CD8-positive, alpha-beta memory T cell (primary cell): ENCODE measurements around the gene HEXA. TPM values are rescaled to one million over a fixed set of nuclear protein-coding genes. Genes with fewer than 3 reads are reported as not detected.

Experiments
- CTCF ChIA-PET: fragments of 350-600 bp; sonication (Branson Sonifier 250); formaldehyde crosslinking; loops from one replicate; lab custom pipeline; 2021; ENCODE audit warnings: antibody characterized with exemption; lab: Charles Lee
- POLR2A ChIA-PET: fragments of 350-600 bp; sonication (Branson Sonifier 250); formaldehyde crosslinking; loops from one replicate; lab custom pipeline; 2021; ENCODE audit warnings: antibody characterized with exemption; lab: Charles Lee
- DNase-seq, 5 donors: peaks; one replicate each; pipeline versions ENCODE4 v3.0.0 to v3.0.0-alpha.2; 2020 to 2022; ENCODE audit warnings: mixed read lengths in 1 of 5
- H3K27ac ChIP-seq: one replicate; pipeline ENCODE4 v1.7.0; 2013; ENCODE audit warnings: low read depth, mild to moderate bottlenecking, low read length, moderate library complexity
- H3K27me3 ChIP-seq: 2 replicates; pipeline ENCODE4 v1.7.0; 2013; ENCODE audit warnings: low read length, mild to moderate bottlenecking; ENCODE audit not compliant: insufficient read depth, poor library complexity, severe bottlenecking
- H3K36me3 ChIP-seq: 2 replicates; pipeline ENCODE4 v1.7.0; 2013; ENCODE audit warnings: mild to moderate bottlenecking, low read length, moderate library complexity; ENCODE audit not compliant: insufficient read depth
- H3K4me1 ChIP-seq: 2 replicates; pipeline ENCODE4 v1.7.0; 2013; ENCODE audit warnings: mild to moderate bottlenecking, low read length, moderate library complexity; ENCODE audit not compliant: insufficient read depth
- H3K4me3 ChIP-seq: 2 replicates; pipeline ENCODE4 v1.7.0; 2013; ENCODE audit warnings: mild to moderate bottlenecking, low read length
- H3K9me3 ChIP-seq: 2 replicates; pipeline ENCODE4 v1.7.0; 2013; ENCODE audit warnings: mild to moderate bottlenecking, low read length
- H3K27ac Mint-ChIP-seq, 8 donors: one replicate each; pipeline ENCODE4 v1.8.0; 2020 to 2021; ENCODE audit warnings: mixed read lengths in 8 of 8, mild to moderate bottlenecking in 6 of 8, inconsistent platforms in 3 of 8, moderate library complexity in 3 of 8
- H3K27me3 Mint-ChIP-seq, 2 donors: one replicate each; pipeline ENCODE4 v1.8.0; 2020 to 2021; ENCODE audit warnings: mixed read lengths in 2 of 2, mild to moderate bottlenecking in 1 of 2, moderate library complexity in 1 of 2
- H3K36me3 Mint-ChIP-seq, 3 donors: one replicate each; pipeline ENCODE4 v1.8.0; 2020 to 2021; ENCODE audit warnings: mixed read lengths in 3 of 3, inconsistent platforms in 1 of 3, mild to moderate bottlenecking in 1 of 3
- H3K4me1 Mint-ChIP-seq, 3 donors: one replicate each; pipeline ENCODE4 v1.8.0; 2020 to 2021; ENCODE audit warnings: mixed read lengths in 3 of 3, inconsistent platforms in 1 of 3, mild to moderate bottlenecking in 1 of 3
- H3K4me3 Mint-ChIP-seq, 7 donors: one replicate each; pipeline ENCODE4 v1.8.0; 2020 to 2021; ENCODE audit warnings: mixed read lengths in 7 of 7, mild to moderate bottlenecking in 6 of 7, moderate library complexity in 4 of 7, inconsistent platforms in 2 of 7
- H3K9me3 Mint-ChIP-seq, 5 donors: one replicate each; pipeline ENCODE4 v1.8.0; 2020 to 2022; ENCODE audit warnings: mixed read lengths in 5 of 5, mild to moderate bottlenecking in 3 of 5, moderate library complexity in 2 of 5, inconsistent platforms in 1 of 5
- polyA plus RNA-seq: library from polyadenylated mRNA; unstranded; fragments of 300-500 nt; fragmentation: Illumina TruSeq; gene quantifications from one replicate; pipeline ENCODE4 v1.2.3, GENCODE V29; 2021
- total RNA-seq, 2 experiments: library from RNA; stranded (reverse); gene quantifications; one replicate each; pipeline ENCODE4 v1.2.3, GENCODE V29; 2021

Gene HEXA
- total and polyA plus RNA-seq, 3 experiments from 2014 or later = 75.0 to 83.0 (median 80.5) TPM

GRCh38 chr15:72339777-72340177 is 36.0 kb downstream of the HEXA start:
- peaks cover 8% of the 10 kb centered on the region for H3K36me3 ChIP-seq
- H3K4me1 ChIP-seq = no peaks in the 10 kb centered on the region
- no peak overlapping the region for H3K4me3 ChIP-seq
- no peak for DNase-seq
- Mint-ChIP-seq H3K4me3 (no peak overlapping the region), H3K4me1 (no peaks in the 10 kb centered on the region), H3K27me3 (no peaks in the 10 kb centered on the region), H3K36me3 (peaks cover 0 to 58% (median 14%) of the 10 kb centered on the region in 3 donors), H3K27ac (no peak overlapping the region), H3K9me3 (peaks cover 0 to 4% (median 0%) of the 10 kb centered on the region in 5 donors)
- ChIA-PET POLR2A (no interaction called here), CTCF (no interaction called here)
- no peaks in the 10 kb centered on the region for H3K9me3 ChIP-seq
- no peak overlapping the region for H3K27ac ChIP-seq
- no peaks in the 10 kb centered on the region for H3K27me3 ChIP-seq

DNA sequence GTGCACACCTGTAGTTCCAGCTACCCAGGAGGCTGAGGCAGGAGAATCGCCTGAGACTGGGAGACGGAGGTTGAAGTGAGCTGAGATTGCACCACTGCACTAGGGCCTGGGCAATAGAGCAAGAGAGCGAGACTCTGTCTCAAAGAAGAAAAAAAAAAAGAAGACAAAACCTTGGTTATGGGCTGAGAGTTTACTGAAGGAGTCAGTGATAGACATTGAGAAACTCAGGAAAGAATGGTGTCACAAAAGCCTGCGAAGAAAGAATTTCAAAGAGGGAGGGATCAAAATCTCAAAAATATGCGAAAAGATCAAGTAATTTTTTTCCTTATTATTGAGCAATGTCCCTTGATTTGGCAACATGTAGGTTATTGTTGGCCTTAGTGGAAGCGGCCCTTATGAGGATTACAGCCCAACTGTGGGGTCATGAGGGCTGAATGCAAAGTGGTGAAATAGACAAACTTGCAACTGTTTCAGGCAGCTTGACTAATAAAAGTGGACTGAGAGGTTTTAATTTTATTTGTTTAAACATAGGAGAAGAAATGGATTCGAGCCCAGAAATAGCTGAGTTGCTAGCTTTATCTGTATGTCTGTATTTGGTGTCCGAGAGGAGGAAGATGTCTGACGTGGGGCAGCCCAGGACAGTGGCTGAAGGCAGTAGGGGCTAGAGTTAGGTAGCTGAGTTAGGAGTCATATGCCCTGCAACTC is 37.0 kb downstream of the HEXA start:
- H3K27ac Mint-ChIP-seq = no peak overlapping the region
- no peaks in the 10 kb centered on the region for H3K4me1 ChIP-seq
- H3K4me1 Mint-ChIP-seq = no peaks in the 10 kb centered on the region
- no peak for DNase-seq
- CTCF ChIA-PET = no interaction called here
- H3K27me3 ChIP-seq = no peaks in the 10 kb centered on the region
- POLR2A ChIA-PET = no interaction called here
- no peak overlapping the region for H3K4me3 Mint-ChIP-seq
- H3K9me3 ChIP-seq = no peaks in the 10 kb centered on the region
- peaks cover 0 to 4% (median 0%) of the 10 kb centered on the region in 5 donors for H3K9me3 Mint-ChIP-seq
- no peaks in the 10 kb centered on the region for H3K36me3 ChIP-seq
- peaks cover 0 to 52% (median 14%) of the 10 kb centered on the region in 3 donors for H3K36me3 Mint-ChIP-seq
- H3K27me3 Mint-ChIP-seq = no peaks in the 10 kb centered on the region
- H3K4me3 ChIP-seq = no peak overlapping the region
- H3K27ac ChIP-seq = no peak overlapping the region

DNA sequence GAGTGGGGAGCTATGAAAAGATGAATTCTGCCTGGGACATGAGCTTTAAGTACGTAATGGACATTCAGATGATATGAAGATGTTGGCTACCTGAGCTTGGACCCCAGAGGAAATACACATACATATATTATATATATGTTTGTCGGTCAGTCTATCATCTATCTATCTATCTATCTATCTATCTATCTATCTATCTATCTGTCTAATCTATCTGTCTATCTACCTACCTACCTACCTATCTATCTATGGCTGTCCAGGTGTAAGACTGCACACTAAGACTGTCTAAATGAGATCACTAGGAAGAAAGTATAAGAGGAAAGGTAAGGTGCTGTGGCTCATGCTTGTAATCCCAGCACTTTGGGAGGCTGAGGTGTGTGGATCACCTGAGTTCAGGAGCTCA is 37.7 kb downstream of the HEXA start:
- CTCF ChIA-PET = no interaction called here
- H3K4me1 Mint-ChIP-seq = no peaks in the 10 kb centered on the region

GRCh38 chr15:72334842-72335241 is 41.0 kb downstream of the HEXA start:
- Mint-ChIP-seq H3K4me1 (no peaks in the 10 kb centered on the region), H3K9me3 (peaks cover 0 to 4% (median 0%) of the 10 kb centered on the region in 5 donors), H3K27me3 (peaks cover 0 to 1% of the 10 kb centered on the region in 2 donors), H3K4me3 (no peak overlapping the region), H3K27ac (no peak overlapping the region), H3K36me3 (peaks cover 0 to 38% (median 17%) of the 10 kb centered on the region in 3 donors)
- H3K27me3 ChIP-seq = no peaks in the 10 kb centered on the region
- CTCF ChIA-PET = no interaction called here
- no peaks in the 10 kb centered on the region for H3K4me1 ChIP-seq
- no peak for DNase-seq
- no peak overlapping the region for H3K4me3 ChIP-seq
- no peaks in the 10 kb centered on the region for H3K9me3 ChIP-seq
- H3K36me3 ChIP-seq = no peaks in the 10 kb centered on the region
- no peak overlapping the region for H3K27ac ChIP-seq
- POLR2A ChIA-PET = no interaction called here

More for the DNA sequence above, 37.7 kb downstream of the HEXA start:
- POLR2A ChIA-PET = no interaction called here
- H3K4me3 ChIP-seq = no peak overlapping the region
- no peaks in the 10 kb centered on the region for H3K4me1 ChIP-seq
- peaks cover 0 to 46% (median 14%) of the 10 kb centered on the region in 3 donors for H3K36me3 Mint-ChIP-seq
- H3K27ac Mint-ChIP-seq = no peak overlapping the region
- H3K9me3 Mint-ChIP-seq = peaks cover 0 to 4% (median 0%) of the 10 kb centered on the region in 5 donors
- H3K4me3 Mint-ChIP-seq = no peak overlapping the region
- DNase-seq = no peak
- no peak overlapping the region for H3K27ac ChIP-seq
- H3K36me3 ChIP-seq = no peaks in the 10 kb centered on the region
- H3K9me3 ChIP-seq = no peaks in the 10 kb centered on the region
- H3K27me3 ChIP-seq = no peaks in the 10 kb centered on the region
- H3K27me3 Mint-ChIP-seq = no peaks in the 10 kb centered on the region

DNA sequence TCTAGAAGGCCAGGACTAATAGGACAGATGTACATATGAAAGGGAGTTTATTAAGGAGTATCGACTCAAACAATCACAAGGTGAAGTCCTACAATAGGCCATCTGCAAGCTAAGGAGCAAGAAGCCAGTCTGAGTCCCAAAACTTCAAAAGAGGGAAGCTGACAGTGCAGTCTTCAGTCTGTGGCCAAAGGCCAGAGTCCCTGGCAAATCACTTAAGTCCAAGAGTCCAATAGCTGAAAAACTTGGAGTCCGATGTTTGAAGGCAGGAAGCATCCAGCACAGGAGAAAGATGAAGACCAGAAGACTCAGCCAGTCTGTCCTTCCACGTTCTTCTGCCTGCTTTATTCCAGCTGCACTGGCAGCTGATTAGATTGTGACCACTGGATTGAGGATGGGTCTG is 44.8 kb downstream of the HEXA start:
- Histone ChIP-seq H3K9me3 (no peaks in the 10 kb centered on the region), H3K27me3 (no peaks in the 10 kb centered on the region), H3K4me3 (no peak overlapping the region), H3K27ac (no peak overlapping the region), H3K4me1 (no peaks in the 10 kb centered on the region), H3K36me3 (no peaks in the 10 kb centered on the region)
- Mint-ChIP-seq H3K27ac (no peak overlapping the region), H3K4me1 (no peaks in the 10 kb centered on the region), H3K4me3 (no peak overlapping the region), H3K9me3 (peaks cover 0 to 4% (median 0%) of the 10 kb centered on the region in 5 donors), H3K27me3 (peaks cover 0 to 1% of the 10 kb centered on the region in 2 donors), H3K36me3 (peaks cover 15 to 40% (median 18%) of the 10 kb centered on the region in 3 donors)
- CTCF ChIA-PET = no interaction called here
- DNase-seq = no peak
- POLR2A ChIA-PET = no interaction called here

DNA sequence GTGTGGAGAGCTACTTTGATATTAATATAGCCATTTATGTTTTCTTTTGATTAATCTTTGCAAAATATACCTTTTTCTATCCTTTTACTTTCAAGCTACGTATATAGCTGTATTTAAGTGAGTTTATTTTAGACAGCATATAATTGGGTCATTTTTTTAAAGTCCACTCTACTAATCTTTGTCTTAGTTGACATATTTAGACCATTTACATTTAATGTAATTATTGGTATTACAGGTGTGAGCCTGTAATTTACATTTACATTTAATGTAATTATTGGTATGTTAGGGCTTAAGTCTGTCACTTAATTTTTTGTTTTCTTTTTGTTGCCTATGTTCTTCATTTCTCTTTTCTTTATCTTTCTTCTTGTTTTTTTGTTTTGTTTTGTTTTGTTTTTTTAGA is 52.1 kb downstream of the HEXA start:
- Histone ChIP-seq H3K4me3 (no peak overlapping the region), H3K36me3 (no peaks in the 10 kb centered on the region), H3K27ac (no peak overlapping the region), H3K4me1 (peaks cover 9% of the 10 kb centered on the region), H3K27me3 (no peaks in the 10 kb centered on the region), H3K9me3 (no peaks in the 10 kb centered on the region)
- peaks cover 13 to 19% (median 16%) of the 10 kb centered on the region in 3 donors for H3K4me1 Mint-ChIP-seq
- DNase-seq = no peak
- no peak overlapping the region for H3K27ac Mint-ChIP-seq
- peaks cover 0 to 4% of the 10 kb centered on the region in 2 donors for H3K27me3 Mint-ChIP-seq
- H3K36me3 Mint-ChIP-seq = peaks cover 12 to 35% (median 22%) of the 10 kb centered on the region in 3 donors
- ChIA-PET POLR2A (no interaction called here), CTCF (no interaction called here)
- H3K9me3 Mint-ChIP-seq = peaks cover 5 to 12% (median 7%) of the 10 kb centered on the region in 5 donors
- no peak overlapping the region for H3K4me3 Mint-ChIP-seq

DNA sequence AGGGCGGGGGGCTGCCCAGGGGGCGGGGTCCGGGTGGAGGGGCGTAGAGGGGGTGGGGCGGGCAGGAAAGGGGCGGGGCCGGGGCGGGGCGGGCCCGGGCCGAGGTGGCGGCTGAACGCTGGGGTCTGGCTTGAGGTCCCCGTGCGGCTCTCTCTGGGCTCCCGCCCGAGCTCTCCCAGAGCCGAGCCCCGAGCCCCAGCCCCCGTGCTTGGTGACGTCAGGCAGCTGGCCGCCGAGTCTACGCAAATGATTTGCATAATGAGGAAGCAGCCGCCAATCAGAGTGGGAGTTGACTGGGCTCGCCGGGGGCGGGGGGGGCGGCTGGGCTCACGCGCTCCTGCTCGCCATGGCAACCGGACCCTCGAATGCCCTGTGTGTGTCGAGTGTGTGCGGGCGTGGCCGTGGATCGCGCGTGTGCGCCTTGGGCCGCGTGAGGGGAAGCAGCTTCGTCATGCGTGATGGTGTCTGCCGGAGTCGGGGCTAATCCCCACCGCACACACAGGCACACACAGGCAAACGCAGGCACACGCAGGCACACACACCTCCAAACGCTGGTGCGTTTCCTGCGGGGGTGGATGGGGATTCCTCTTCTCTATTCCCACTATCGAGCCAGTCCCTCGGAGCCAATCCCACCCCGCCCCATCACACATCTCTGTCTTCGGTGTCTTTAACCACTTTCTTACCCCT is 55.7 kb downstream of the HEXA start, which contains the start of gene CELF6:
Gene CELF6 (minus strand): TSS at position 173 of the 687 bp plus-strand sequence. CDS start 283 bp downstream, outside the sequence.
- Mint-ChIP-seq H3K4me3 (peak within 1 kb of the TSS; percentile 76 to 93 (median 84)), H3K27ac (peak within 1 kb of the TSS; percentile 73 to 95 (median 92)), H3K27me3 (peaks cover 0 to 4% of the 10 kb centered on the region in 2 donors), H3K4me1 (peaks cover 16 to 23% (median 19%) of the 10 kb centered on the region in 3 donors), H3K9me3 (peaks cover 5 to 12% (median 7%) of the 10 kb centered on the region in 5 donors), H3K36me3 (peaks cover 6 to 18% (median 9%) of the 10 kb centered on the region in 3 donors)
- ChIA-PET POLR2A (interaction anchor here (0.9 kb wide), 1 partner anchor 153 kb away, joined by 4 read pairs; no protein-coding TSS in a partner anchor), CTCF (interaction anchor here (1.2 kb wide), 1 partner anchor 154 kb away, joined by 3 read pairs; no protein-coding TSS in a partner anchor)
- Histone ChIP-seq H3K27ac (peak within 1 kb of the TSS; percentile 14), H3K4me1 (peaks cover 9% of the 10 kb centered on the region), H3K27me3 (no peaks in the 10 kb centered on the region), H3K9me3 (no peaks in the 10 kb centered on the region), H3K36me3 (no peaks in the 10 kb centered on the region), H3K4me3 (peak within 1 kb of the TSS; percentile 40)
- peak; percentile 73 to 89 (median 79) for DNase-seq
